ENCODE measurements around the gene PKNOX2. TPM values are rescaled to one million over a fixed set of nuclear protein-coding genes. Genes with fewer than 3 reads are reported as not detected.

PKNOX2 gene
- total RNA-seq, 1 donor from 2014 or later, result 39.9 TPM

DNA sequence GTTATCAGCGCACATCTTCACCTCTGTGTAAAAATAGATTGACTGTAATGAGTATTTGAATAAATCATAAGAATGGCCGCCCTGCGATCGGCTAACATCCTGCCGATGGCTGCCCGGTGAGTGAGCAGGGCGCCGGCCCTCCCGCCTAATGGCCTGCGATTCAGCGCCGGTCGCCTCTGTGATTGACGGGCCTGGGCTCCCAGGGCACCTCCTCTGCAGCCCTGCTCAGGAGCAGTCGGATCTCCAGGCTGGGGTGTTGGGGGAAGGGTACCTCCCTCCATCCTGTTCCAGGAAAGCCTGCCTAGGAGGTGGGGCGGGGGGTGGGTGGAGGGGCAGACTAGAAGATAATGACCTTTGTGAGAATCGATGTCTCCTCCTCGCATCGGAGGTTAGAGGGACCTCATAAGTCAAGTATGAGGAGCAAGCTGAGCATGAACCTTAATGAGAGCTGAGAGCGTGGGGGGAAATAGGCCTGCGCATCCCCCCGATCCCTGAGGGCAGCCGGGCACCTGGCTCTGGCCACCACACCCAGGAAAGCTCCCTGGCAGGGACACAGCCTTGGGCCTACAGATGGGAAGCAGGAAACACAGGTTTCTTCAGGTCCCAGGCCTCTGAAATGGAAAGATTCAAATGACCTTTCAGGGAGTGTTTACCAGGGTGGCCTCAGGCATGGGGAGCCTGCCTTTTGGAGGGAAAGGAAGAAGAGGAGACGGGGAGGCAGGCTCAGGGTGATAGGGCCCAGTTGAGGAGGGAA, 71.7 kb downstream of the PKNOX2 start:
- H3K4me1 Mint-ChIP-seq (ENCODE audit: low read depth), result peaks cover 28% of the 10 kb centered on the region
- peaks cover 3% of the 10 kb centered on the region for H3K9me3 Mint-ChIP-seq (ENCODE audit: low read depth)
- H3K36me3 Mint-ChIP-seq (ENCODE audit: insufficient read depth), result peaks cover 19% of the 10 kb centered on the region
- no peak for TF ChIP-seq CTCF (IDR thresholded peaks at IDR 0.05; ENCODE audit: unreplicated experiment)
- peak overlapping the region; percentile 37 for H3K27ac Mint-ChIP-seq
- no peak for DNase-seq (ENCODE audit: low spot score, unreplicated experiment)
- no peak overlapping the region for H3K4me3 Mint-ChIP-seq (ENCODE audit: low read depth)
- H3K27me3 Mint-ChIP-seq, result no peaks in the 10 kb centered on the region

GRCh38 chr11:125239585-125240560, 75.3 kb downstream of the PKNOX2 start:
- H3K9me3 Mint-ChIP-seq (ENCODE audit: low read depth), result peaks cover 3% of the 10 kb centered on the region
- peaks cover 18% of the 10 kb centered on the region for H3K36me3 Mint-ChIP-seq (ENCODE audit: insufficient read depth)
- TF ChIP-seq CTCF (IDR thresholded peaks at IDR 0.05; ENCODE audit: unreplicated experiment), result no peak
- no peak overlapping the region for H3K4me3 Mint-ChIP-seq (ENCODE audit: low read depth)
- H3K4me1 Mint-ChIP-seq (ENCODE audit: low read depth), result peaks cover 17% of the 10 kb centered on the region
- no peak overlapping the region for H3K27ac Mint-ChIP-seq
- H3K27me3 Mint-ChIP-seq, result no peaks in the 10 kb centered on the region
- no peak for DNase-seq (ENCODE audit: low spot score, unreplicated experiment)

DNA sequence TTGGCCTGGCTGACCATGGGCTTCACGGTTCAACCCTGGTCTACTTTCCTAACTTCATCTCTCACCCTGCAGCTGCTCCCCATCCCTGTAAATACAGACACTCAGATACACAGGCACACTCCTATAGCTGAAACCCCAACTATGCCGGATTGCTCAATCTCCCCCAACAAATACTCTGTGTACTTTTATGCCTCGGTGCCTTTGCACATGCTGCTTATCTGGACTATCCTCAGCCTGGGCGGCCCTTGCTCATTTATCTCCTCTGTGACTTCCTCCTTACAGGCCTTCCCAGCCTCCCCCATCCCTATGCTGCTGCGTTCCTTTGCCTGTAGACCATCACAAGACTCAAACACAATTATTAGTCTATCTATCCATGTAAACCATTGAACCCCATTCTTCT, 76.6 kb downstream of the PKNOX2 start:
- no peak overlapping the region for H3K27ac Mint-ChIP-seq
- DNase-seq (ENCODE audit: low spot score, unreplicated experiment), result no peak
- H3K27me3 Mint-ChIP-seq, result no peaks in the 10 kb centered on the region
- TF ChIP-seq CTCF (IDR thresholded peaks at IDR 0.05; ENCODE audit: unreplicated experiment), result no peak
- H3K36me3 Mint-ChIP-seq (ENCODE audit: insufficient read depth), result peaks cover 20% of the 10 kb centered on the region
- peaks cover 3% of the 10 kb centered on the region for H3K9me3 Mint-ChIP-seq (ENCODE audit: low read depth)
- H3K4me1 Mint-ChIP-seq (ENCODE audit: low read depth), result peaks cover 5% of the 10 kb centered on the region
- no peak overlapping the region for H3K4me3 Mint-ChIP-seq (ENCODE audit: low read depth)

DNA sequence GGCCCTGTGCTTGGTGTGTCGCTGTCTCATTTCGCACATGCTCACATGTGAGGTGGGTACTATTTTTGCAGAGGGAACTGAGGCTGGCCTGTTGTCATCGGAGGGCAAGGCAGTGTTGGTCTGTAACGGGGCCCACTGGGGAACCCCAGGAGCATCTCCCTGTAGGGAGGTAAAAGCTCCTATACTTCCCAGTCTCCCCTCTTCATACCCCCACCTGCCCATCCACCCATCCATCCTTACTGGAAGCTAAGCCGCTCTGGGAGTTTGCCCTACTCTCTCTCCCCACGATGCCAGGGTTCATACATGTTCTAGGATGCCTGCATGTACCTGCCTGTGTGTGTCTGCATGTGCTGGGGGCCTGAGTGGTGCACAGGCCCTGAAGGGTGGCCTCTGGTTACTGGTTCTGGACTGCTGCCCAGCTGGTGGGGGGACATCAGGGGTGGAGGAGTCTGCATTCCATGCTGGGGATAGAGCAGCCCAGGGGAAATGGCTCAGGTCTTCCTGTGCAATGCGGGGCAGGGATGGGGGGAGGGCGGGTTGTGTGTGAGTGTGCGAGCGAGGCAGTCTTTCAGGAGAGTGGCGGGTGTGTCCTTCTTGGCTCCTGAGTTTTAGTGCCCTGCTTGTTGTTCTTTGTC, 77.7 kb downstream of the PKNOX2 start:
- Mint-ChIP-seq H3K27me3 (no peaks in the 10 kb centered on the region), H3K36me3 (ENCODE audit: insufficient read depth) (peaks cover 15% of the 10 kb centered on the region), H3K4me3 (ENCODE audit: low read depth) (no peak overlapping the region), H3K9me3 (ENCODE audit: low read depth) (no peaks in the 10 kb centered on the region), H3K4me1 (ENCODE audit: low read depth) (peaks cover 5% of the 10 kb centered on the region), H3K27ac (no peak overlapping the region)
- DNase-seq (ENCODE audit: low spot score, unreplicated experiment), result no peak
- no peak for TF ChIP-seq CTCF (IDR thresholded peaks at IDR 0.05; ENCODE audit: unreplicated experiment)

- H3K36me3 Mint-ChIP-seq (ENCODE audit: insufficient read depth), result peaks cover 16% of the 10 kb centered on the region
- no peak overlapping the region for H3K27ac Mint-ChIP-seq
- no peak for DNase-seq (ENCODE audit: low spot score, unreplicated experiment)
- TF ChIP-seq CTCF (IDR thresholded peaks at IDR 0.05; ENCODE audit: unreplicated experiment), result no peak
- H3K4me1 Mint-ChIP-seq (ENCODE audit: low read depth), result peaks cover 5% of the 10 kb centered on the region
- H3K27me3 Mint-ChIP-seq, result no peaks in the 10 kb centered on the region
- no peaks in the 10 kb centered on the region for H3K9me3 Mint-ChIP-seq (ENCODE audit: low read depth)
- H3K4me3 Mint-ChIP-seq (ENCODE audit: low read depth), result no peak overlapping the region
Observed at GRCh38 chr11:125244166-125244565, 79.6 kb downstream of the PKNOX2 start.

Data from progenitor cell of endocrine pancreas (in vitro differentiated cells).